Measurements from ENCODE around the gene GRAMD2B. TPM values are rescaled to one million over a fixed set of nuclear protein-coding genes. Genes with fewer than 3 reads are reported as not detected.

Gene GRAMD2B
- total and polyA plus RNA-seq, 2 donors = 14.8 to 38.4 TPM

GRCh38 chr5:126400621-126401251, 22.5 kb upstream of the GRAMD2B start:
- DNase-seq (ENCODE audit: low read depth in 6 of 9, low spot score in 9 of 9) = no peak
- Histone ChIP-seq H3K27me3 (ENCODE audit: control insufficient read depth in 2 of 2, insufficient read depth in 1 of 2, low read length in 1 of 2) (no peaks in the 10 kb centered on the region), H3K4me3 (ENCODE audit: low read length in 2 of 2) (no peak overlapping the region), H3K9me3 (ENCODE audit: control insufficient read depth in 2 of 2, insufficient read depth in 1 of 2, low read length in 1 of 2) (no peaks in the 10 kb centered on the region), H3K27ac (ENCODE audit: low read depth in 1 of 2, low read length in 1 of 2) (no peak overlapping the region), H3K36me3 (ENCODE audit: control insufficient read depth in 2 of 2, insufficient read depth in 2 of 2, low read length in 1 of 2) (no peaks in the 10 kb centered on the region), H3K4me1 (ENCODE audit: control insufficient read depth in 2 of 2, insufficient read depth in 2 of 2, low read length in 2 of 2) (no peaks in the 10 kb centered on the region)
- WGBS = 97% methylated on average over 3 of the region's 3 CpGs

- H3K4me3 ChIP-seq (ENCODE audit: low read length in 2 of 2) = no peak overlapping the region
- no peaks in the 10 kb centered on the region for H3K4me1 ChIP-seq (ENCODE audit: control insufficient read depth in 2 of 2, insufficient read depth in 2 of 2, low read length in 2 of 2)
- no peaks in the 10 kb centered on the region for H3K36me3 ChIP-seq (ENCODE audit: control insufficient read depth in 2 of 2, insufficient read depth in 2 of 2, low read length in 1 of 2)
- no peak for DNase-seq (ENCODE audit: low read depth in 6 of 9, low spot score in 9 of 9)
- no peak overlapping the region for H3K27ac ChIP-seq (ENCODE audit: low read depth in 1 of 2, low read length in 1 of 2)
- no peaks in the 10 kb centered on the region for H3K27me3 ChIP-seq (ENCODE audit: control insufficient read depth in 2 of 2, insufficient read depth in 1 of 2, low read length in 1 of 2)
- no peaks in the 10 kb centered on the region for H3K9me3 ChIP-seq (ENCODE audit: control insufficient read depth in 2 of 2, insufficient read depth in 1 of 2, low read length in 1 of 2)
- WGBS = 94% methylated on average over 2 of the region's 2 CpGs
Observed at GRCh38 chr5:126402621-126403555, 20.3 kb upstream of the GRAMD2B start.

GRCh38 chr5:126403876-126404275, 19.3 kb upstream of the GRAMD2B start:
- H3K27me3 ChIP-seq (ENCODE audit: control insufficient read depth in 2 of 2, insufficient read depth in 1 of 2, low read length in 1 of 2) = no peaks in the 10 kb centered on the region
- no peak for DNase-seq (ENCODE audit: low read depth in 6 of 9, low spot score in 9 of 9)
- no peaks in the 10 kb centered on the region for H3K4me1 ChIP-seq (ENCODE audit: control insufficient read depth in 2 of 2, insufficient read depth in 2 of 2, low read length in 2 of 2)
- H3K27ac ChIP-seq (ENCODE audit: low read depth in 1 of 2, low read length in 1 of 2) = no peak overlapping the region
- no peaks in the 10 kb centered on the region for H3K9me3 ChIP-seq (ENCODE audit: control insufficient read depth in 2 of 2, insufficient read depth in 1 of 2, low read length in 1 of 2)
- no peak overlapping the region for H3K4me3 ChIP-seq (ENCODE audit: low read length in 2 of 2)
- no peaks in the 10 kb centered on the region for H3K36me3 ChIP-seq (ENCODE audit: control insufficient read depth in 2 of 2, insufficient read depth in 2 of 2, low read length in 1 of 2)

- H3K27me3 ChIP-seq (ENCODE audit: control insufficient read depth in 2 of 2, insufficient read depth in 1 of 2, low read length in 1 of 2) = no peaks in the 10 kb centered on the region
- WGBS = 55% methylated on average over 2 of the region's 2 CpGs
- H3K9me3 ChIP-seq (ENCODE audit: control insufficient read depth in 2 of 2, insufficient read depth in 1 of 2, low read length in 1 of 2) = no peaks in the 10 kb centered on the region
- peak in 1 of 9 donors; percentile 10 for DNase-seq (ENCODE audit: low read depth in 6 of 9, low spot score in 9 of 9)
- no peaks in the 10 kb centered on the region for H3K4me1 ChIP-seq (ENCODE audit: control insufficient read depth in 2 of 2, insufficient read depth in 2 of 2, low read length in 2 of 2)
- no peaks in the 10 kb centered on the region for H3K36me3 ChIP-seq (ENCODE audit: control insufficient read depth in 2 of 2, insufficient read depth in 2 of 2, low read length in 1 of 2)
- no peak overlapping the region for H3K4me3 ChIP-seq (ENCODE audit: low read length in 2 of 2)
- no peak overlapping the region for H3K27ac ChIP-seq (ENCODE audit: low read depth in 1 of 2, low read length in 1 of 2)
Observed at GRCh38 chr5:126410623-126411022, 12.6 kb upstream of the GRAMD2B start.

GRCh38 chr5:126413856-126414255, 9.4 kb upstream of the GRAMD2B start:
- no peak overlapping the region for H3K4me3 ChIP-seq (ENCODE audit: low read length in 2 of 2)
- H3K36me3 ChIP-seq (ENCODE audit: control insufficient read depth in 2 of 2, insufficient read depth in 2 of 2, low read length in 1 of 2) = no peaks in the 10 kb centered on the region
- H3K27ac ChIP-seq (ENCODE audit: low read depth in 1 of 2, low read length in 1 of 2) = no peak overlapping the region
- H3K4me1 ChIP-seq (ENCODE audit: control insufficient read depth in 2 of 2, insufficient read depth in 2 of 2, low read length in 2 of 2) = no peaks in the 10 kb centered on the region
- 90% methylated on average over 3 of the region's 3 CpGs for WGBS
- no peaks in the 10 kb centered on the region for H3K9me3 ChIP-seq (ENCODE audit: control insufficient read depth in 2 of 2, insufficient read depth in 1 of 2, low read length in 1 of 2)
- H3K27me3 ChIP-seq (ENCODE audit: control insufficient read depth in 2 of 2, insufficient read depth in 1 of 2, low read length in 1 of 2) = no peaks in the 10 kb centered on the region
- no peak for DNase-seq (ENCODE audit: low read depth in 6 of 9, low spot score in 9 of 9)

GRCh38 chr5:126414874-126415502, 8.2 kb upstream of the GRAMD2B start:
- Histone ChIP-seq H3K9me3 (ENCODE audit: control insufficient read depth in 2 of 2, insufficient read depth in 1 of 2, low read length in 1 of 2) (no peaks in the 10 kb centered on the region), H3K27ac (ENCODE audit: low read depth in 1 of 2, low read length in 1 of 2) (no peak overlapping the region), H3K27me3 (ENCODE audit: control insufficient read depth in 2 of 2, insufficient read depth in 1 of 2, low read length in 1 of 2) (no peaks in the 10 kb centered on the region), H3K4me1 (ENCODE audit: control insufficient read depth in 2 of 2, insufficient read depth in 2 of 2, low read length in 2 of 2) (no peaks in the 10 kb centered on the region), H3K4me3 (ENCODE audit: low read length in 2 of 2) (no peak overlapping the region), H3K36me3 (ENCODE audit: control insufficient read depth in 2 of 2, insufficient read depth in 2 of 2, low read length in 1 of 2) (no peaks in the 10 kb centered on the region)
- no peak for DNase-seq (ENCODE audit: low read depth in 6 of 9, low spot score in 9 of 9)
- 97% methylated on average over 1 of the region's 1 CpG for WGBS

GRCh38 chr5:126415789-126416188, 7.4 kb upstream of the GRAMD2B start:
- Histone ChIP-seq H3K4me3 (ENCODE audit: low read length in 2 of 2) (no peak overlapping the region), H3K36me3 (ENCODE audit: control insufficient read depth in 2 of 2, insufficient read depth in 2 of 2, low read length in 1 of 2) (no peaks in the 10 kb centered on the region), H3K4me1 (ENCODE audit: control insufficient read depth in 2 of 2, insufficient read depth in 2 of 2, low read length in 2 of 2) (no peaks in the 10 kb centered on the region), H3K27ac (ENCODE audit: low read depth in 1 of 2, low read length in 1 of 2) (no peak overlapping the region), H3K9me3 (ENCODE audit: control insufficient read depth in 2 of 2, insufficient read depth in 1 of 2, low read length in 1 of 2) (no peaks in the 10 kb centered on the region), H3K27me3 (ENCODE audit: control insufficient read depth in 2 of 2, insufficient read depth in 1 of 2, low read length in 1 of 2) (no peaks in the 10 kb centered on the region)
- no peak for DNase-seq (ENCODE audit: low read depth in 6 of 9, low spot score in 9 of 9)
- WGBS = 95% methylated on average over 4 of the region's 4 CpGs

GRCh38 chr5:126416266-126416925, 6.8 kb upstream of the GRAMD2B start:
- H3K4me1 ChIP-seq (ENCODE audit: control insufficient read depth in 2 of 2, insufficient read depth in 2 of 2, low read length in 2 of 2) = no peaks in the 10 kb centered on the region
- H3K9me3 ChIP-seq (ENCODE audit: control insufficient read depth in 2 of 2, insufficient read depth in 1 of 2, low read length in 1 of 2) = no peaks in the 10 kb centered on the region
- DNase-seq (ENCODE audit: low read depth in 6 of 9, low spot score in 9 of 9) = no peak
- H3K27me3 ChIP-seq (ENCODE audit: control insufficient read depth in 2 of 2, insufficient read depth in 1 of 2, low read length in 1 of 2) = no peaks in the 10 kb centered on the region
- whole genome bisulfite sequencing = over 99% methylated on average over 4 of the region's 4 CpGs
- no peaks in the 10 kb centered on the region for H3K36me3 ChIP-seq (ENCODE audit: control insufficient read depth in 2 of 2, insufficient read depth in 2 of 2, low read length in 1 of 2)
- no peak overlapping the region for H3K27ac ChIP-seq (ENCODE audit: low read depth in 1 of 2, low read length in 1 of 2)
- no peak overlapping the region for H3K4me3 ChIP-seq (ENCODE audit: low read length in 2 of 2)

GRCh38 chr5:126417178-126417577, 6.0 kb upstream of the GRAMD2B start:
- Histone ChIP-seq H3K27me3 (ENCODE audit: control insufficient read depth in 2 of 2, insufficient read depth in 1 of 2, low read length in 1 of 2) (no peaks in the 10 kb centered on the region), H3K4me1 (ENCODE audit: control insufficient read depth in 2 of 2, insufficient read depth in 2 of 2, low read length in 2 of 2) (no peaks in the 10 kb centered on the region), H3K4me3 (ENCODE audit: low read length in 2 of 2) (no peak overlapping the region), H3K9me3 (ENCODE audit: control insufficient read depth in 2 of 2, insufficient read depth in 1 of 2, low read length in 1 of 2) (no peaks in the 10 kb centered on the region), H3K27ac (ENCODE audit: low read depth in 1 of 2, low read length in 1 of 2) (no peak overlapping the region), H3K36me3 (ENCODE audit: control insufficient read depth in 2 of 2, insufficient read depth in 2 of 2, low read length in 1 of 2) (no peaks in the 10 kb centered on the region)
- DNase-seq (ENCODE audit: low read depth in 6 of 9, low spot score in 9 of 9) = no peak
- WGBS = 92% methylated on average over 2 of the region's 2 CpGs
